Ovary (tissue), 3 donors: ENCODE results near the gene MKLN1.

ENCODE experiments used
- CTCF ChIP-seq, 3 donors: fragments of 450-650 bp in 2 of 3; fragments of 200-600 bp in 1 of 3; IDR thresholded peaks; one replicate each; pipeline versions ENCODE4 v1.5.1 to v1.8.0; 2016 to 2022; ENCODE audit warnings: antibody characterized with exemption in 3 of 3, mild to moderate bottlenecking in 1 of 3
- EP300 ChIP-seq: sonication (generic); formaldehyde crosslinking; IDR thresholded peaks from one replicate; pipeline ENCODE4 v1.6.1; 2017; ENCODE audit warnings: antibody characterized with exemption
- POLR2A ChIP-seq: fragments of 450-650 bp; IDR thresholded peaks from one replicate; pipeline ENCODE4 v1.6.1; 2017; ENCODE audit warnings: antibody characterized with exemption, mild to moderate bottlenecking, moderate library complexity
- donor health status: DM: no; HTN: no; CAD: no.

- TF ChIP-seq CTCF (IDR thresholded peaks at IDR 0.05) (no peak), POLR2A (no peak), EP300 (no peak)
These were observed 41.7 kb downstream of the MKLN1 start for GRCh38 chr7:131369354-131369753.
